Measurements from ENCODE around the gene FAR2.
"Not testable (repeated sequence)": the region's sequence is repeated elsewhere in the genome, so short reads cannot be mapped to it uniquely, and the experiment has no call there.

The FAR2 gene

DNA sequence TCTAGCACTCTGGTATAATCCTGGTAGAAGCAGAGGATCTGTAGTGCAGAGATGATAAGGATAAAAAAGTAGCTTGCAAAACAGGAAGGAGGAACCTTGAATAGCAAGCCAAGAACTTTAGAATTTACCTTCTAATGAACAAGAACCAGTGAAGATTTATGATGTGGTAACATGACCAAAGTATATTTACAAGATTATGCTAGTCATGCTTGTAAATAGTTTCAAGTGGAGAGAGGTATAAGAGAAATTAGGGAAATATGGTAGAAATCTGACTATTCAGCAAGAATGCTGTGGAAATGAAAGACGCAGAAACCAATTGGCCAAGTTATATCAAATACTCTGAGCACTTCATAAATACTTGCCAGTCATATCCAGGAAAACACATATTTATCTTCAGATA lies 184.1 kb downstream of the FAR2 start:
- DNase-seq: no peak

- no peak for DNase-seq
Observed at GRCh38 chr12:29334937-29335336, 185.9 kb downstream of the FAR2 start.

DNA sequence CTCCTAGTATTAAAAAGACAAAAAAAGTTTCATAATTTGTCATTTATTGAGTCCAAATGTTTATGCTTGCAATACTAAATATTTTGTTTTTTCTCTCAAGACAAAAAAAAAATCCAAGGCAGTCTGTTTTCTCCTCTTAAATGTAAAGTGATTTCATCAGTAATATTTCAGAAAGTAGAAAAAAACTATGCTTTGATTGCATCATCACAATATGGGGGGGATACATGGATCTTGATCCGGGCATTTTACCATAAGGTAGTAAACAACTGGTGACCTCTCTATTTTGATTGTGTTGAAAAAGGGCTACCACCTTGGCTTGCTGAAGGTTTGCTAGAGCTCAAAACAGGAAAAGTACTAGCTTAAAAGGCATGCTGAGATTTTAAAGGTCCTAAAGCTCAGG lies 188.2 kb downstream of the FAR2 start:
- no peak for DNase-seq

DNA sequence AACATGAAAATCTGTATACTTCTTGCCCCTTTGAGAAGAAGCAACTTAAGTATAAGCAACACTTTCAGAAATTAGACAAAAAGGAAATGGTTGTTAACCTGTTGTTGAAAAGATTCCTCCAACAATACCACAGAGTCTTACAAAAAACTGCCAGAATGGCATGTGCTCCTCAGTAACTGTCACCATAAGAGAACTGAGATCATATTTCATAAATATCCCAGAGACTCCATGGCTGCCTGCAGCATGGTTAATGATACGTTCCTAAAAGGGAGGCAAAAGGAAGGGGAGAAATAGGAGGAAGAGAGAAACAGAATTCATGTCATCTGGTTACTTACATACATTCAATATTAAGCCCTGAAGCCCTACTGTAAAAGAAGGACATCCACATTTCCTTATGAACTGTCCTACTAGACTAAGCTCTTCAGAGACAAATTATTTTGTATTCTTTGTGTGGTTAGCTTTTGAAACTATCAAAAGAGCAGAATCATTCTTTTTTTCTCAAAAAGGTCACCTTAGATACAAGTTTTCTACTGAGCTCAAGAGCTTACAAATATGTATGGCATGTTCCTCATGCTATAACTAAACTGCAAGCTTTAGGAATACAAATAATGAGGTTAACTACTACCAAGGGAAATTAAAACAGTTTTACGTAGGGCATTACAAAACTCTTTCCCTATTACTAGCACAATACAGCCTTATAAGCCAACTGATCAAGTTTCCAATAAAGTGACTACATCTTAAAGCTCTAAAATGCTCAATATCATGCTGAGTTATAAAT lies 194.1 kb downstream of the FAR2 start:
- no peak for DNase-seq

- DNase-seq: no peak
Observed at GRCh38 chr12:29346769-29347421, 197.8 kb downstream of the FAR2 start.

GRCh38 chr12:29350080-29350479 lies 201.0 kb downstream of the FAR2 start:
- no peak for DNase-seq

DNA sequence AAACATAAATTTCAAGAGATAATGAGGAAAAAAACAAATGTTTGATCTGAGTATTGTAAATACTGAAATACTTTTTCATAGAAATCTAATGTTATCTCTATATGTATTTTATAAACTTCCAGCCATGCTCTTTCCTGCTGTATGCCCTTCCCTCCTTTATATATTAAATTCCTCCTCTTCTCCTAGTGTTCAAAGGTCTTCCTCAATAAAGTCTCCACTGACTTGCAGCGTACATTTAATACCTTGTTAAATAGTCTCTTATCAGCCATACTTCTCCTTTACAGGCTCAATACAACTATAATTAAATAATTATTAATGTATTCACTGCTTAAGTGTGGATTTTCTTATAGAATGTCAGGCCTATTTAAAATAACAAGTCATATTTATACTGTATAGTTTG lies 205.9 kb downstream of the FAR2 start:
- DNase-seq: no peak

- no peak for DNase-seq
Observed at GRCh38 chr12:29365091-29365490, 216.0 kb downstream of the FAR2 start.

- no peak for DNase-seq
Observed at GRCh38 chr12:29374012-29374411, 224.9 kb downstream of the FAR2 start.

DNA sequence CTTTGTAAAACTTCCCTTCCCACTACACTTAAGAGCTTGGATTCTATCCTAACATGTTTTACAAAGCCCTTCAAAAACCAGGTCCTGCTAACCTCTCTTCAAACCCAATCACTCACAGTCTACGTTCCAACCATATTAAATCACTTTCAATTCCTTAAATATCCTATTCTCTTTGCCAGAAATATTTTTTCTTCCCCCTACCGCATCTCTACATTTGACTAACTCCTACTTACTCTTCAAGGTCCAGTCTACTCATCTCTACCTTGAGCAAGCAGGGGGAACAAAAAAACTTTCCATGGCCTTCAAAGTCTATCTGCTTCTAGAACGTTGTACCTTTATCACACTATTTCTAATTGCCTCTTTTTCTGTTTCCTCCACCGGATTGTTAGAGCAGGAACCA lies 225.8 kb downstream of the FAR2 start:
- DNase-seq: no peak

GRCh38 chr12:29376118-29376517 lies 227.0 kb downstream of the FAR2 start:
- no peak for DNase-seq

- peak; percentile 97 to 100 (median 100) for DNase-seq
Observed at GRCh38 chr12:29380536-29381523, 231.8 kb downstream of the FAR2 start, which contains the start of gene ERGIC2. TSS of gene ERGIC2 (minus strand) at chr12:29381172. CDS start at chr12:29371633, 9,539 bp downstream.

DNA sequence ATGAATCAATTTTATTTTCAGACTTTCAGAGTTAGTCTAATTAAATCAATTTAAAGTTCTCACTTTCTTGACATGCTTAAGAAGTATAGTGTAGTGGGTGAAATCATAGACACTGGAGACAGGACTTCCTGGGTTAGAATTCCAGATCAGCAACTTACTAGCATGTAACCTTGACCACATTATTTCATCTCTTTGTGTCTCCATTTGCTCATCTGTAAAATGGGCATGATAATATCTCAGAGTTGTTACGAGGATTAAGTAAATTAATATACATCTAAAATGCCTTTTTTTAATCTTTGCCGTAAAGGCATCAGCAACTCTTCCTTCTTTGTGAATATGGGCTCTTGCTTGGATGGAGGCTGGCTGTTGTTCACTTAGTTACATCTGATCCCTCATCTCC lies 233.2 kb downstream of the FAR2 start:
- no peak for DNase-seq

GRCh38 chr12:29385194-29385593 lies 236.1 kb downstream of the FAR2 start:
- DNase-seq: not testable (repeated sequence)
